VCaP (cell line): Measurements from ENCODE around the gene COP1.

Experiments
- H3K27ac ChIP-seq: fragments of 450-650 bp; 2 replicates; pipeline ENCODE4 v1.5.1; 2017
- TF ChIP-seq, protein P1 (sequence below): fragments of 450-650 bp; conservative IDR thresholded peaks from 2 replicates; pipeline ENCODE4 v1.5.1; 2017; ENCODE audit warnings: mild to moderate bottlenecking, moderate library complexity

COP1 gene

DNA sequence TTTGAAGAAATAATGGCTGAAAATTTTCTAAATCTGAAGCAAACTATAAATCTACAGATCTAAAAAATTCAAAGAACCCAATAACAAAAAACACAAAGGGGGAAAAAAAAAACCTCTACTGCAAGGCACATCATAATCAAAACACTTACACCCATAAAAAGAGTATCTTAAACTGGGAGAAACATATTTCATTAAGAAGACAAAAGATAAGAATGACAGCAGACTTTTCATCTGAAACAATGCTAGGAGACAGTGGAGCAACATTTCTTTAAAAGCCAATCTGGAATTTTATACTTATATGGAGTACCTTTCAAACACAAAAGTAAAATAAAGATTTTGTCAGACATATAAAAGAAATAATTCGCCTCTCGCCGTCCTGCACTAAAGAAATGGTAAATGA, 49.1 kb downstream of the COP1 start:
- H3K27ac ChIP-seq = no peak overlapping the region
- TF ChIP-seq, protein P1, sequence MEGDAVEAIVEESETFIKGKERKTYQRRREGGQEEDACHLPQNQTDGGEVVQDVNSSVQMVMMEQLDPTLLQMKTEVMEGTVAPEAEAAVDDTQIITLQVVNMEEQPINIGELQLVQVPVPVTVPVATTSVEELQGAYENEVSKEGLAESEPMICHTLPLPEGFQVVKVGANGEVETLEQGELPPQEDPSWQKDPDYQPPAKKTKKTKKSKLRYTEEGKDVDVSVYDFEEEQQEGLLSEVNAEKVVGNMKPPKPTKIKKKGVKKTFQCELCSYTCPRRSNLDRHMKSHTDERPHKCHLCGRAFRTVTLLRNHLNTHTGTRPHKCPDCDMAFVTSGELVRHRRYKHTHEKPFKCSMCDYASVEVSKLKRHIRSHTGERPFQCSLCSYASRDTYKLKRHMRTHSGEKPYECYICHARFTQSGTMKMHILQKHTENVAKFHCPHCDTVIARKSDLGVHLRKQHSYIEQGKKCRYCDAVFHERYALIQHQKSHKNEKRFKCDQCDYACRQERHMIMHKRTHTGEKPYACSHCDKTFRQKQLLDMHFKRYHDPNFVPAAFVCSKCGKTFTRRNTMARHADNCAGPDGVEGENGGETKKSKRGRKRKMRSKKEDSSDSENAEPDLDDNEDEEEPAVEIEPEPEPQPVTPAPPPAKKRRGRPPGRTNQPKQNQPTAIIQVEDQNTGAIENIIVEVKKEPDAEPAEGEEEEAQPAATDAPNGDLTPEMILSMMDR = no peak

DNA sequence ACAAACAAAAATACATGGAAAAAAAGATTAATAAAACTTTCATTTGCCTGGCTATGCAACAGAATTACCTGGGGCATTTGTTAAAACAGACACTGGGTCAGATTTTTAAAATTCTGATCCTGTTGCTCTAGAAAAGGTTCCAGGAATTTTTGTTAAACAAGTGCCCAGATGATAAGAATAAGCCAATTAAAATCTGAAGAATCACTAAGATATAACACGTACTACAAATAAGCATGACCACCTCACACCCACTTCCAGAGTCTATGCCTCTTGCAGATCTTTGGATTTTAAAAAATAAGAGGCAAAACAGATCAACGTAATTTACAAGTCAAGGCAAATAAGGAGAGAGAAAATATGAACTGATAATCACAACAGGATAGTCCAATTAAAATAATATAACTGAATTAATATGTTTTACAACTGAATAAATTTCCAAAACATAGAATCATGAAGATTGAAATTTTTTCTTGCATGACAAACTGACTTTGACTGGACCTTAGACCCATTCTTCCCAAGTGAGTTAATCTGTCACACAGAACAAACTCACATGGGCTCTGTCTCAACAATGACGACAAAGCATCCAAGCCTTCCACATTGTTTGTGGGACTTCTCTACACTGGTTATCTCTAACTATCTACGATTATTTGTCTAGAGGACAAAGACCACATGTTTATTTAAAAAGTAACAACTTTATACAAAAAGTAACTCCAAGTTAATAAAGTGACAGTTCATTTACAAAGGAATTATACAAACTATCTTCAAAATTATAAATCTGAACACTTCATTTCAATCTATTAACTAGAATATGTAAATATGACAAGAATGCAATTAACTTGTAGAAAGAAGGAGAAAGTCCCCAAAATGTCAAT, 56.9 kb downstream of the COP1 start:
- no peak overlapping the region for H3K27ac ChIP-seq
- TF ChIP-seq, protein P1 = no peak

DNA sequence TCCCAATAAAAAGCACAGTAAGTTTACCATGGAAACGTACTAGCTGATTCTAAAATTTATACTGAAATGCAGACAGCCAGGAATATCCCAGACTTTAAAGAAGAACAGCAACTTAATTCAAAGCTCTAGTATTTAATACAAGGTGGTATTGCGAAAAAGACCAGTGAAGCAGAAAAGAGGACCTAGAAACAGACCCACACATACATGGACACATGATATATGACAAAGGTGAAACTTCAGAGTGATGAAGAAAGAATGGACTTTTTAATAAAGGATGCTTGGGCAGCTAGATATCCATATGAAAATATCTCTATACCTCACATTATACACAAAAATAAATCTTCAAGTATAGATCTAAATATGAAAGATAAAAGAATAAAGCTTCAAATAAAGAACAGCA, 62.6 kb downstream of the COP1 start:
- H3K27ac ChIP-seq = no peak overlapping the region
- TF ChIP-seq, protein P1 = no peak

DNA sequence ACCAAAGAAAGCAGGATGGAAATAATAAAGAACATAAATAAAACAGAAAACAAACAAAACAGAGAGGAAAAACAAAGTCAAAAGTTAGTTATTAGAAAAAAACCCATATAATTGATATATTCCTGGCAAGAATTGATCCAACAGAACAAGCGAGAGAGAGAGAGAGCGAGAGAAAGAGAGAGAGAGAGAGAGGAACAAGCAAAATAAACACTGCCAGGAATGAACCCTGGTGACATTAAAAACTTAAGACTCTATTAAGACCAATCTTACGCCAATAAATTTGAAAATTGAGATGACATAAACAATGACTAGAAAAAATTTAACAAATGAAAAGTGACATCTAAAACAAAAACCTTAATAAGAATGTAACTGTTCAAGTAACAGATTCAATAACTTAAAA, 64.1 kb downstream of the COP1 start:
- TF ChIP-seq, protein P1 = no peak
- no peak overlapping the region for H3K27ac ChIP-seq

DNA sequence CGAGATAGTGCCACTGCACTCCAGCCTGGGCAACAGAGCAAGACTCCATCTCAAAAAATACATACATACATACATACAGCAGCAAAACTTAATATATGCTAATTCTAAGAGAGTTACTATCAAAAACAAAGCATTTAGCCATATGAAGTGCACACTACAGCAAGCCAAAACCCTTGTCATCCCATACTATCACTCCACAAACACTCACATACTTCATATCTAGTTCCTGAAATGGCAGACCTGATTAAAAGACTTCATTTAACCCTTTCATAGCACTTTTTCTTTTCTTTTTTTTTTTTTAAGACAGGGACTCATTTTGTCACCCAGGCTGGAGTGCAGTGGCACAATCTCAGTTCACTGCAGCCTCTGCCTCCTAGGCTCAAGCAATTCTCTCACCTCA, 65.6 kb downstream of the COP1 start:
- TF ChIP-seq, protein P1 = no peak
- H3K27ac ChIP-seq = no peak overlapping the region

DNA sequence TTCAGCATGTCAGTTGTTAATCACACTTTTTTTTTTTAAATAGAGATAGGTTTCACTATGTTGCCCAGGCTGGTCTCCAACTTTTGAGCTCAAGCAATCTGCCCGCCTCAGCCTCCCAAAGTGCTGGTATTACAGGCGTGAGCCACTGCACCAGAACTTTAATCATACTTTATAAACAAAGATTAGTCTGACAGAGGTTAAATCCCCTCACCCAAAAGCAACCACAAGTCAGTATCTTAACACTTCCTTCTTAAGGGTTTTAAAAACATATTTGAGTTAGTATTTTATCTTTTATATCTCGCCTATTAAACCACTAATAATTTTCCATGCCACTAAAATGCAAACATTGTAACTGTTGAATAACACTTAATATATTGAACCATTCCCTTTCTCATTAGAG, 70.2 kb downstream of the COP1 start:
- H3K27ac ChIP-seq = no peak overlapping the region
- TF ChIP-seq, protein P1 = no peak

DNA sequence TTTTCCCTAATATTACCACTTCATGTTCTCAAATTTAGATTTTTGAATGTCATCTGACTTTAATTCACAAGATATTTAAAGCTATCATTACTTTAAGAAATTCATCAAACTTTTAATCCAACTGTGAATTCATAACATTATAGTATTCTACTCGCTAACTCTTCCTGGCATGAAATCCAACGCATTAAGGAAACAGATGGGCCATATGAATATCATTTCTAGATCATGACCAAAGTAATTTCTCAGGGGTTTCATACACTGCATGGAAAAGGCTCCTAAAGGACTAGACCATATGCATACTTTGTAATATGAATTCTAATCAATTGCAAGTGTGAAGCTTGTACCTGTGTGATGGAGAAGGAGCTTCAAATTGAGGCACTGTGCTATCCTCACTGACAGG, 72.4 kb downstream of the COP1 start:
- H3K27ac ChIP-seq = no peak overlapping the region
- TF ChIP-seq, protein P1 = no peak
